NCI-H526 treated with DMSO at 0.1 percent for 48 hours (cell line): ENCODE data around the gene CNTLN.
"Not testable (repeated sequence)": the region's sequence is repeated elsewhere in the genome, so short reads cannot be mapped to it uniquely, and the experiment has no call there.

ENCODE experiments used
- DNase-seq: peaks from one replicate; lab custom pipeline; 2025; lab: John Stamatoyannopoulos, UW

Gene CNTLN

DNA sequence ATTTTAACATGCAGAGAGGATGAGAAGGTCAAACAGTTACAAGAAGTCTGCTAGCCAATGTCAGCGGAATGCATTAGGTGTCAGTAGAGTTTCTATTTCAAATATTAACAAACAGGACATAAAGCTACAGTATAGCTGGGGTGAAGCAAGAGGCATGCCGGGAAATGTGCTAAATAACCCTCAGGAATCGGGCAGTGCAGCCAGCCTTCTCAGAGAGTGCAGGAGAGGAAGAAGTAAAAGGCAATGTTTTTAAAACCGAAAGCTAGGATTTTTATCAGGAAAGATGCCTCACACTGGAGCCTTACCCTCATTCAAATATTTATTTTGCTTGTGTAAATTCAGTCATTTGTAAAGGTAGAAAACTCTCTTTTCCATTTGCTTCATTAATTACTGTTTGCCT lies 384.9 kb downstream of the CNTLN start:
- DNase-seq = no peak

DNA sequence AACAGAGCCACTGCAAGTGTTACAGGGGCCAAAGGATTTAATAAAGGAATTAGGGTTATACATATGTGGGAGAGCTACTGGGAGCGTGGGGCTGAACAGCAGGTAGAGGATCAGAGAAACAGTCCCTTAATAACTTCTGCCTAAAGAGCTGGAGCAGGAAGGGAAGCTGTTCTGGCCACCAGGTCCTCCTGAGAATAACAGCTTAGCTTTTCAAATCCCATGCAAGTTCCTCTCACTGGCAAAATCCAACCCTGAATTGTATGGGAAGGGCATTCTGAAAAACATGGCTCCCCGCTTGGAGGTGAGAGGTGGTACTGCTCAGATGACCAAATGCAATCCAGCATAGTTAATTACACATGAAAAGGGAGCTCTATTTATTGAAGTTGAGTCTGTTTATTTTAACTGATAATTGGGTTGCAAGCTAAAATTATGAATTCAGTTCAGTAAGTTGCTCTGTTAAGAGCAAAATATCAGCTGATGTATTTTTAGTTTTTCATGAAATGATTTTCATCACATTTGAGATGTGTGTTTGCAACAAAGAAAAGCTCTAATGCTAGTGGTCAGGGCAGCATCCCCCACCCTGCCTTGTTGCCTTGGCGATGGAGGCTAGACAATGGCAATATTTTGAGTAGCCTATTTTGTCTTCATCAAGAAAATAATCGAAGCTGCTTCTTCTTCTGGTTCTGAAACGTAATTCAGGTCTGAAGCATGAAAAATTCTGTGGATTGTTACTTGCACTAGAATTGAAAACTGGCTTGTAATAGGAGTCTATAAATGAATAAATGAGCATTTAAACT lies 385.6 kb downstream of the CNTLN start:
- no peak for DNase-seq

DNA sequence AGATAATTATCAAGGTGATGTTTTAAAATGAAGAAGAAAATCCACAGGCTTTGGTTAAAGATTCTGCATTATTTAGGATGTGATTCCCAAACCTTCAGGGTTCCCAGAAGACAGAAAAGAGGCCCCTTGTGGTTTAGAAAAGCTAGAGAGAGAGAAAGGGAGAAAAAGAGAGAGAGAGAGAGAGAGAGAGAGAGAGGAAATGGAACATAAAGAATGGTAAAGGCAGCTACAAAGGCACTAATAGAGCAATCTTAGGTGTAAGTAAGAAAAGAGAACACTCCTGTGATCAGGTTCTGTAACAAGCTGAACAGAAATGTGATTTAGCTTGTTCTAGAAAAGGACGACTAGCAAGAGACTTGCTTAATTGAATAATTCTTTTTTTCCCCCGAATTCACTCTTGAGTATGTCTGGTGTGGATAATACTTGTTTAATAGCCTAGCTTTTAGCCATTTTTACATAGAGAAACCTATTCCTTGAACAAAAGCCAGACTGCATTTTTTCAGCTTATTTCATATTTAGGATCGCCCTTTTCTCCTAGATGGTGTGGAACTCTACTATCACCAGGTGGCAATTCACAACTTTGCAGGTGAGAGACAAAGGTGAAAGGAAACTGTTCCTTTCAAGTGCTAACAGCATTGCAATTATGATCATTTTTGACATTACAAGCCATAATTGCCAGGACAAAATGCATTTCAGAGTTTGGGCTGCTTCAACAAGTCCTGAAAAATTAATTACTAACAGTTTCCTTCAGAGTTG lies 386.4 kb downstream of the CNTLN start:
- DNase-seq = no peak

DNA sequence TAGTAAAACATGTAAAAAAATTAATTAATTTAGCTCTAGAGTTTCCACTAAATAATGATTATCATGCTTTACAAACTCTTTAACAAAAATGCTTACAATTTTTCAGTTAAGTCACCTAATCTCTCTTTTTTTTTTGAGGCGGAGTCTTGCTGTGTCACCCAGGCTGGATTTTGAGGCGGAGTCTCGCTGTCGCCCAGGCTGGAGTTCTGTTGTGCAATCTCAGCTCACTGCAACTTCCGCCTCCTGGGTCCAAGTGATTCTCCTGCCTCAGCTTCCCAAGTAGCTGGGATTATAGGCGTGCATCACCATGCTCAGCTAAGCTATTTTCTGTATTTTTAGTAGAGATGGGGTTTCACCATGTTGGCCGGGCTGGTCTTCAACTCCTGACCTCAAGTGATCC lies 391.9 kb downstream of the CNTLN start:
- not testable (repeated sequence) for DNase-seq

DNA sequence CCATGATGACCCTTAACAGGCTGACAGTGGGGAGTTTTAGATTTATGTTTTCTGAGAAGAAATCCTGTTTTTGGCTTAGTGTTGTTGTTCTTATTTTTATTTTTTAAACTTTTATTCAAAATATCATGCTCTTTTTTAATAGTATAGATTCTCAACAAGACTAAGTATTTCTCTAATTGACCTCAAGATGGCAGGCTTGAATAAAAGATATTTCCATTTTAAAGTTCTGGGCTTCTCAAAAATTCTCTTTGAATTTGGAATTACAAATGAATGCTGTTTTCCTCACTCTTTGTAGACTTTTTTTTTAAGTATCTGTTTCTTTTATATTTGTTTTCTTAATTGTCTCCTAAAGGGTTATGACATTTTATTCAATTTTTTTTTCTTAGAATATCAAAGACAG lies 394.0 kb downstream of the CNTLN start:
- peak; percentile 3 for DNase-seq

DNA sequence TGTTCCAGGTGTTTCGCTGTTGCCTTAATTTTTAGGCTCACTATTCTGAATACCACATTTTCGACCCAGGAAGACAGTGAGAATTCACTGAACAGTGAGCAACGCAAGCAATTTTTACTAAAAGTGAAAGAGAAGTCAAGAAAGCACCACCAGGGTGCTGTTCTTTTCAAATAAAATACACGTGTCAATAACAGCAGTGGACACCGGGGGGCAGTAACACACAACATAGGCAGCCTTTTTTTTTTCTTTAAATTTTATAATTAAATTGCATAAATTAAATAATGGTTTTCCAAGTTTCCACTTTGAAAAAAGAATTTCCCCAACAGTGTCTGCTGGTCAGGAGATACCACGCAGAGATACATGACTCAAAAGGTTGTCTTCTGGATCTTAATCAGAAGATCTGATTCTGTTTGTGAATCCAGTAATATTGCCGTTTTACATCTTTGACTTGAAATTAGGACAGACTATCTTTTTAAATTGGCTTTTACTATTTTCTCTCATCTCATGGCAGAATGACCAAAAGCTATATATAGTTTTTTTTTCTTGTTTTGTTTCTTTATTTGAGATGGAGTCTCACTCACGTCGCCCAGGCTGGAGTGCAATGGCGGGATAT lies 396.9 kb downstream of the CNTLN start:
- peak; percentile 5 for DNase-seq

DNA sequence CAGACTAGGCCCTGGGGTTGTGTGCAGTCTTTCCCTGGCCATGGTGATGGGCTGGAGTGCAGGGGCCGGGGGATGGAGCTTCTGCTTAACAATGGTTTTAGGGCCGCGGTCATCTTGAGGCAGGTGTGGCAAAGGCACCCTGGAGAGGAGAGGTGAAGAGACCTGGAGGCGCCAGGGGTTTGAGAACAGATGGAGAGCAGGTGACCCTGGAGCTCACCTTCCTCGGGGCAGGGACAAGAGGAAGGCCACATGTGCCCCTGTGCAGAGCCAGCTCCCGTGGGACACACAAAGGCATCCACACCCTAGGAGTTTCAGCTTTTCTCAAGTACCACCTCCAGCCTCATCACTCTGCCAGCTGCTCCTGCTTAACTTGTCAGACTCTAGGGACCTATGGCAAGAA lies 397.6 kb downstream of the CNTLN start:
- no peak for DNase-seq

DNA sequence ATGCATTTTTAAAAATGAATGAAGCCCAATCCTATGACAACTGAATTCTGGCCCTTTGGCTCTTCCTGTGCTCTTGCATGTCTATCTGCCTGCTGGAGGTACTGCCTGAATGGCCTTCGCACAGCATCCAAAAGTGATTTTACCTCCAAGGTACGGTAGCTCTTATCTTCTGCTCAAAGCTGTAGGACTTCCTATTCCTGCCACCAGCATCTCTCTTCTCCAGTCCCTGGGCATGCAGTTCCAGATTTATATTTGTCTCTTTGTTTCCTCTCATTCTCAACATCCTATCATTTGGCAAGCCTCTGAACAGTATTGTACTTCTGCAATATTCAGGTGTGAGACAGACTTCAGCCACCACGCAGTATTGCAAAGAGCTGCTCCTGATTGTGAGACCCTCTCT lies 400.3 kb downstream of the CNTLN start:
- no peak for DNase-seq

DNA sequence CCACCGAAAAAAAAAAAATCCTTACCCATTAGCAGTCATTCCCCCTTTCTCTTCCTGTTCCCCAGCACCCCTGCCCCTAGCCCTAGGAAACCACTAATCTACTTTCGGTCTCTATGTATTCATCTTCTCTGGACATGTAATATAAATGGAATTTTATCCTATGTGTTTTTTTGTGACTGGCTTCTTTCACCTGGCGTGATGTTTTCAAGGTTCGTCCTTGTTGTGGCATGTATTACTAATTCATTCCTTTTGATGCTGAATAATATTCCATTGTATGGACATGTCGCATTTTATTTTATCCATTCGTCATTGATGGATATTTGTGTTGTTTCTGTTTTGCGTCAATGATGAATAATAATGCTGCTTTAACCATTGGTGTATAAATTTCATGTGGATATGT lies 401.2 kb downstream of the CNTLN start:
- no peak for DNase-seq

DNA sequence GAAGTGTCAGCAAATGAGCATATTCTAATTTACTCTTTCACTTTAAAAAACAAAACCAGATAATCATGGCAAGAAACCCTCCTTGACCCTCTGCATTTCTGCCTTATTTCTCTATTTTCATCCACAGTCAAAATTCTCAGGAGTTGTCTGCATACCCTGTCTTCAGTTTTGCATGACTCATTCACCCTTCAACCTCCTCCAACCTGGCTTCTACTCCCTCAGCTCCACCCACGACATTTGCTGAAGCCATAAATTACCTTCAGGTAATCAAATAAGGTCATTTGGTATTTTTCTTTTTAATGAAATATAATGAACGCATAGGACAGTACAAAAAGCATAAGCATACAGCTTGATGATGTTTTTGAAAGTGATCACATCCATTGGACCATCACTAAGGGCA lies 416.2 kb downstream of the CNTLN start:
- no peak for DNase-seq
